NOMO-1 treated with DMSO at 0.1 percent for 48 hours (cell line): ENCODE measurements around the gene MYH7.
"Not testable (repeated sequence)": the region's sequence is repeated elsewhere in the genome, so short reads cannot be mapped to it uniquely, and the experiment has no call there.

ENCODE experiments used
- DNase-seq: peaks from one replicate; lab custom pipeline; 2025; ENCODE audit not compliant: unreplicated experiment; lab: John Stamatoyannopoulos, UW

Gene MYH7

DNA sequence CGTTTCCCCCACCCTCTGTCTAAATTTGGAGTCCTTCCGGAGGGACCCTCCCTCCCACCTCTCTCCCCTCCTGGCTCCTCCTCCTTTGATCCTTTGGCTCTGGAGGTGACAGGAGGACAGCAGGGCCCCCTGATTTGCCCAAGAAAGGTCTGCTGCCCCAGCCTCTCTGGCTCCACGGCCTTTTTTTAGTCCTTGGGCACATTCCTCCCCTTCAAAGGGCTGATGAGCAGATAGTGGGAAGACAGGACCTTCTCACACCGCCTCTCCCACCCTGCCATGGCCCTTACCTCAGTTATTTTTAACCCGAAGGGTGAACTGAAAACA lies 27.2 kb downstream of the MYH7 start:
- no peak for DNase-seq

DNA sequence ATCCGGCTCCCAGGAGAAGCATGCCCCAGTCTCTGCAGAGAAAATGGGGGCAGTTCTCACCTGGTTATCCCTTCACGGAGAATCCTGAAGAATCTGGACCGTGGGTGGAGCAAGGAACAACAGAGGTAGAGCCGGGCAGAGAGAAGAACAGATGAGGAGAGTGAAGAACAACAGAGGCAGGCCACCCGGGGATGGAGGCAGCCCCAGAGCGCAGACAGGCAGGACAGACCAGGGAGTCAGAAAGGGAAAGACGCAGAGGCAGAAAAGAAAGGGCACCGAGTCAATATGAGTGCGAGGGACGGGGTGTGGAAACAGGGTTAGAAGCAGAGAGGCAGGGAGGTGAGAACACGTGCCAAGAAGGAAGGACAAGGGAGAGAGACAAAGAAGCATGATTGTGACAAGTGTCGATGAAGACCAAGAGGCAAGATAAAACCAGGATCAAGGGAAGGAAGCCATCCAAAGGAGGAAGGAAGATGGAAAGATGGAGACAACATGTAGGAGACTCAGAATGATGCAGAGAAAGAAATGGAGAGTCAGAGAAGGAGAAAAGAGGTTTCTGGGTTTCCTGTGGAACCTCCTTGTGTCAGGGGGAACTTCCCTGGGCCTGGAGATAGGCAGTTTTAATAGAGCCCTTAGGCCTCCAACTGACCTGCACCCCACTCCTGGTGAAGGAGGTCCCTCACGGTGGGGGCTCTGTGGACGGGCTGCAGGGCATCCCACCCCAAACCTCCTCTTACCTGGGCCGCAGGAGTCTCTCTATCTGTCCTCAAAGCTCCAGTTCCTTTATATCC lies 27.7 kb downstream of the MYH7 start, which contains the start of gene MYH6:
Gene MYH6 (minus strand): TSS at position 758 of the 791 bp plus-strand sequence. CDS start 1,050 bp downstream, outside the sequence.
- DNase-seq = no peak

DNA sequence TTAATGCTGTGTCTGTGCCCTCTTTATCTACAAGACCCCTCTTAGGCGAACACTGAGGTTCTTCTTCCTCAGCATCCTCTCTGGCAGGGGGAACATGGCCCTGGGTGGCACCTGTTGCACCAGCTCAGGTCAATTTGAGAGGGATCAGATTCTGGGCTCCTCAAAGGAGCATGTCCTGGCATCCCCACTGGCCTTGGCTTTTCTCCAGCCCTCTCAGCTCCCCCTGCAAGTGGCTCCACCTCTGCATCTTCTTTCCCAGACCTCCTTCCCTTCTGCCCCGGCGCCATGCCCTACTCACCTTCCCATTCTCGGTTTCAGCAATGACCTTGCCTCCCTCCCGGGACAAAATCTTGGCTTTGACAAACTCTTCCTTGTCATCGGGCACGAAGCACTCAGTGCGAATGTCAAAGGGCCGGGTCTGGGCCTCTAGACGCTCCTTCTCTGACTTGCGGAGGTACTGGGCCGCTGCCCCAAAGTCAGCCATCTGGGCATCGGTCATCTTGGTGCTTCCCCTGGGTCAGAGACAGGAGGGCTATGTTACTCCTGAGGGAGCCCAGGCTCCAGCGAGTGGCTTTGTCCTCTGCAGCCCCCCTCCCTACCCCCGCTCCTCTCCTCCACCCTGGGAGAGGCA lies 28.6 kb downstream of the MYH7 start:
- no peak for DNase-seq

DNA sequence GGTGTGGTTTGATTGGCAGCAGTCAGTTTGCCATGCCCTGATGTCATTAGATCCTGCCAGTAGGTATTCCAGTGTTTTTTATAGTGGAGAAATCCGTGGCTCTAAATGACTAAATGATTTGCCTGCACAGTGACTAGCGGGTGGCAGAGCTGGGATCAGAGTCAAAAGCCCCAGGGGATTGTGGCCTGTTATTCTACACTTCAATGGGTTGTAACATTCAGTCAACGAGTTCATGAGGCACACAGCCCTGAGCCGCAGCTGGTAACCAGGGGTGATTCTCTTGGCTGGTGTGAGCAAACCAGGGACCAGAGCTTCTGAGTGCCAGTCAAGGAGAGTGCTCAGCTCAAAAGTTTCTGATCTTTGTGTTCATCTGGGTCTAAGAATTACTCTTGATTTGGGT lies 29.2 kb downstream of the MYH7 start:
- DNase-seq = no peak

DNA sequence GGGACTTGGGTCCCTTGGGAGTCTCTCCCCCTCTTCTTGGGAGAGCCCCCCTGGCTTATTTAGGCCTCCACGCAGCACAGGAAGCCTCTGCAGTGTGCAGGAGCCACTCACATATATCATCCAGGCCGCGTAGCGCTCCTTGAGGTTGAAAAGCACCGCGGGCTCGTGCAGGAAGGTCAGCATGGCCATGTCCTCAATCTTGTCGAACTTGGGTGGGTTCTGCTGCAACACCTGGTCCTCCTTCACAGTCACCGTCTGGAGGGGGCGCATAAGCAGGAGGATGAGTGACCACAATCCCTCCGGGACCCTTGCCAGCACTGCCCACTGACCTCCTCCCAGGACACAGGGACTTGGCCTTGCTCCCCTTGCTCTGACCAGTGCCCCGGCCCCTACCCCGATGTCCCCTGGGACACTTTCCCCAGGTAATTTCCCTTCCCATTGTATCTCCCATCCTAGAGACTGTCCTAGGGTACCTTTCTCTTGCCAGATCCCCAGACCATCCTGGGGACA lies 29.9 kb downstream of the MYH7 start:
- no peak for DNase-seq

DNA sequence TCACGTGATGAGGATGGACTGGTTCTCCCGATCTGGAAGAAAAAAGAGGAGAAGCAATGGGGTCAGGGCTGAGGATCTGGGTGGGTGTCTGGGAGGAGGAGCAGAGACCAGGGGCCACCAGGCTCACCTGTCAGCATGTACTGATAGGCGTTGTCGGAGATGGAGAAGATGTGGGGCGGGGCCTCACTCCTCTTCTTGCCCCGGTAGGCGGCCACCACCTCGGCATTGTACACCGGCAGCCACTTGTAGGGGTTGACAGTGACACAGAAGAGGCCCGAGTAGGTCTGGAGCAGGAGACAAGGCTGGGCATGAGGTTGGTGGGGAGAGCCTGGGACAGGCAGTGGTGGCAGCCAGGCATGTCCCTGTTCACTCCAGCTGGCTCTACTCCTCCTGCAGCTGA lies 30.4 kb downstream of the MYH7 start:
- DNase-seq = no peak

DNA sequence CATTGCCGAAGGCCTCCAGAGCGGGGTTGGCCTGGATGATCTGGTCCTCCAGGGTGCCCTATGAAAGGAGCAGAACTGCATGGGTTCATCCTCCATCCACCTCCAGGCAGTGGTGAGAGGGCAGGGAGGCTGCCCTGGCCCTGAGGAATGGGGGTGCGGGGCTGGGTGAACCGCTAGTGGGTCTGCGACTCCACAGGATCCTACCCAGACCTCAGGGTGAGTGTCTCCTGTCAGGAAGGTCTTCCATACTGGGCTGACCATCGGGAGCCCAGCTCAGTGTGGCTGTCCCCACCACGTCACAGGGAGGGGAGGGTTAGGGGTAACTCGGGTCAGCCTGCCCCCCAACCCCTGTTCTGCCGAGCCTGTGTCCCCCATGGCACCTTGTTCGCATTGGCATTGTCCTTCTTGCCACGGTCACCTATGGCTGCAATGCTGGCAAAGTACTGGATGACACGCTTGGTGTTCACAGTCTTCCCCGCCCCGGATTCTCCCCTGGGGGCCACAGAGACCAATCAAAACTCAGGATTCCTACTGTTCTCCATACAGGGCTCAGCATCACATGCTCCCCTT lies 31.0 kb downstream of the MYH7 start:
- no peak for DNase-seq

DNA sequence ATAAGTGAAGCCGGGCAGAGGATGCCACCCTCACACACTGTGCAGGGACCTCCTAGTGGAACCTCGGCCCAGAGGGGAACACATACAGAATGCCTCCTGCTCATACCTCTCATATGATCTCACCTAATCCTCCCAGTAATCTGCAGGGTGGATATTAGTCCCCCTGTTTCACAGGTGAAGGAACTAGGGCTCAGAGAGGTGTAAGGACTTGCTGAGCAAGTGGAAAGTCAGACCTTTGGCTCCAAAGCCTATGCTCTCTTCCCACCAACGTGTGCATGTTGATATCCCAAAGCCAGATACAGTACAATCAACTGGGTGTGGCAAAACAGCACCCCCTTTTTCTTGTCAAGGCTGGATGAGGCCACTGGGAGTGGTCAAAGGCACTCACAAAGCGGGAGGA lies 31.6 kb downstream of the MYH7 start:
- DNase-seq = no peak

DNA sequence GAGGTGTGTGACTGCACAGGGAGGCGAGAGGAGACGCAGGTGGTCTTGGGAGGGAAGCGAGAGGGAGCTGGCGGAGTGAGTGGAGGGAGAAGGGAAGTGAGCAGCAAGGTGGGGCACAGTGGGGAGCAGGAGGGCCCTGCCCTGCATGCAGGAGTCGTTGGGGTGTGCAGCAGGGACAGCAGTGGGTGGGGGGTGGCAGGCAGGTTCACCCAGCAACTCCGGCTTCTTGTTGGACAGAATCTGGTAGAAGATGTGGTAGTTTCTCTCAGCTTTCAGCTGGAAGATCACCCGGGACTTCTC lies 32.4 kb downstream of the MYH7 start:
- no peak for DNase-seq

DNA sequence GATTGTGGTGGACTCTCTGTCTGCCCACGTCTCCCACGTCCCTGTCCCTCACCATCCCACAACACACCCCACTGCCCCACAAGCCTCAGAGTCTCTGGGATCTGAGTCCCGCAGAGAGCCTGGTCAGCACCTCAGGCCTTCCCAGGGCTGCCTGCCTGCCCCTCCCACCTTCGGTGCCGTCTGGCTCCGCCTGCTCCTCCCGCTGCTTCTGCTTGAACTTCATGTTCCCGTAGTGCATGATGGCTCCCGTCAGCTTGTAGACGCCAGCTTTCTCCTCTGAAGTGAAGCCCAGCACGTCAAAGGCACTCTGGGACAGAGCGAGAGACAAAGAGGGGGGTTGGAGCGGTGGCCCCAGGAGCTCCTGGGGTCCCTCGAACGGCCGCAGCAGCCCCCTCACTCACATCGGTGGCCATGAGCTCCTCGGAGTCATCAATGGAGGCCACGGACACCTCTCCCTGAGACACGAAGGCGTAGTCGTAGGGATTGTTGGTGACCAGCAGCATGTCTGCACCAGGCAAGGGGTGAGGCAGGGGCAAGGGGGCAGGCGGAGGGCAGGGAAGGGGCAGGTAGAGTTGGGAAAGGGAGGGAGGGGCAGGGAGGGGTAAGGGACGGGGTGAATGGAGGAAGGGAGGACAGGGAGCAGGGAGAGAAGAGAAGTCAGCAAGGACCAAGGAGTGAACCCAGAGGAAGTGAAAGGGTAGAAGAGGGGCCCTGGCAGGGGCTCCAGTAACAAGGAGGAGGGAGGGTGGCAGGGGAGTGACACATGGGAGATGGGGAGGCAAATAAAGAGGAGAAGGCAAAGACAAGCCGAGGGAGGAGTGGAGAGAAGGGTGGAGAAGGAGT lies 32.9 kb downstream of the MYH7 start:
- peak; percentile 14 for DNase-seq

DNA sequence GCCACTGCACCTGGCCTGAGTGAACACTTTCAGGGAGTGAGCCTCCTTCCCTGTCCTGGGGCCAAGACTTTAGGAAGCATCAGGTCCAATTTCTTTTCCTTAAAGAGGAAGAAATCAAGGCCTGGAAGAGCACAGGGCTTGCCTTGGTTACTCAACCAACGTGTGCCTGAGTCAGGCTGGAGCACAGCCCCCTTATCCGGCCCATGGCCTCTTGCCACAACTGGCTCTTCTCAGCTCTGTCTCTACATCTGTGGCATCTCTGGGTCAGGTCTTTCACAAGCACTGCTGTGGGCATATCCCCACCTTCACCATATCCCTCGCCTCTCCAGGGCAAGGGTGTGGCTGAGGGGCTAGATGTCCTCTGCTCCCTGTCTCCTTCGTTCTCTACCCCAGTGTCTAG lies 34.2 kb downstream of the MYH7 start:
- peak; percentile 9 for DNase-seq

DNA sequence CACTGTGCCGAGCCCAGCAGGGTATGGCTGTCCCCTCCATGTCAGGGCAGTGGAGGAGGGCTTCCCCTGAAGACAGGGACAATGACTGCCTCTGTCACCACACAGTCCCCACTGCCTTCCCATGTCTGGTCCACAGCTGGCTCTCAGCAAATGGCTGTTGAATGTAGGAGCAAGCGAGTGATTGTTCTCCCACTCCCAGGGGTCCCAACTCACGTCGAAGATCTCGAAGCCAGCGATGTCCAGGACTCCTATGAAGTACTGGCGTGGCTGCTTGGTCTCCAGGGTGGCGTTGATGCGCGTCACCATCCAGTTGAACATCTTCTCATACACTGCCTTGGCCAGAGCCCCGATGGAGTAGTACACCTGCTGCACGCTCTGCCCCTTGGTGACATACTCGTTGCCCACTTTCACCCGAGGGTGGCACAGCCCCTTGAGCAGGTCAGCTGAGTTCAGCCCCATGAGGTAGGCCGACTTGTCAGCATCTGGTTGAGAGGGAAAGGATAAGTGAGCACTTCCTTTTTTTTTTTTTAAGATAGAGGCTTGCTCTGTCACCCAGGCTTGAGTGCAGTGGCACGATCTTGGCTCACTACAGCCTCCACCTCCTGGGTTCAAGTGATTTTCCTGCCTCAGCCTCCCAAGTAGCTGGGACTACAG lies 34.8 kb downstream of the MYH7 start:
- not testable (repeated sequence) for DNase-seq

DNA sequence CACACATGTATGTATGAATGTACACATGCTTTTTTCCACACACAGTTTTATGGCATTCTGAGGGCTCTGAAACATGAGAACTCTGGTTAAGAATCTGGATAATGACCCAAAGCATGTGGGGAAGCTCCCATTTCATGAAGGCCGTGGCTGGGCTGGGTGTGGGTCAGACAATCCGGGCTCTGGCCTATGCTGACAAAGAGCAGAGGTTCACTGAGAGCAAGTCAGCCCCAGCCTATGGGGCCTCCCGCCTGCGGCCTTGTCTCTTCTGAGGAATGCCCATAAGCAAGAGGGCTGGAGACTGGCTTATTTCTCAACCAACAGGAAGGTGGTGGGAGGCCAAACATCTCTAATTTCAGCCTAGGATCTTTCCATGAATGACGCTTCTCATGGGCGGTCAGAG lies 35.9 kb downstream of the MYH7 start:
- DNase-seq = no peak

DNA sequence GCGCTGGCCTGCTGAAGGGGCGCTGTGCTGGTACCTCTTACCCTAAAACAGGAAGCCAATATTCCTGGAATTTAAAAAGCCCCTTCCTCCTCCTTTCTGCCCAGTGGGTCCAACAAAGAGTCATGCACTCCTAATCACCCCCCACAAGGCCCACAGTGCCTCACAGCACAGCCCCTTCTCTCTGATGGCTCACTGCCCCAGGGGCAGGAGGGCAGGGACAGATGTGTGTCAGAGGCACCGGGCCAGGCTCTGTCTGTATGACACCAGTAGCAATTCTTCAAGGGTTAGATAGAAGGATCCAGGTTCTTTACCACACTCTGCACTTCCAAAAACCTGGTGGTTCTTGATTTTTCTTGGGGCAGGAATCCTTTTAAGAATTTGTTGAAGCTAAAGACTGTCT lies 36.3 kb downstream of the MYH7 start:
- DNase-seq = no peak

DNA sequence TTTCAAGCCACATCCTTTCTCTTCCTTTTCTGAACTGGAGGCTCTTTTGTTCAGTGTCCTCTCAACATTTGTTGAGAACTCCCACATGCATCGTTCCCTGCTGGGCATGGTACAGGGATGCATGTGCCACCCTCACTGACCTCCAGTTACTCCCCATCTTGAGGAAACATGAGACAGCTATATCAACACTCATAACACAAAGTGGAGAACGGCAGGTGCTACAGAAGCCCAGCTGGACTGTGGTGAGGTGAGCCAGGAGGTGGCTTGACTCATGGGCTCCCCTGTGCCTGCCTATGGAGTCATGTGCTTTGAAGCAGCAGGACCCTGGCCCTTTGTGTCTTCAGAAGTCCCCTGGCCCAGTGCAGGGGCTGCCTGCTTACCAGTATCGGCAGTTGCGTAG lies 37.1 kb downstream of the MYH7 start:
- DNase-seq = no peak

DNA sequence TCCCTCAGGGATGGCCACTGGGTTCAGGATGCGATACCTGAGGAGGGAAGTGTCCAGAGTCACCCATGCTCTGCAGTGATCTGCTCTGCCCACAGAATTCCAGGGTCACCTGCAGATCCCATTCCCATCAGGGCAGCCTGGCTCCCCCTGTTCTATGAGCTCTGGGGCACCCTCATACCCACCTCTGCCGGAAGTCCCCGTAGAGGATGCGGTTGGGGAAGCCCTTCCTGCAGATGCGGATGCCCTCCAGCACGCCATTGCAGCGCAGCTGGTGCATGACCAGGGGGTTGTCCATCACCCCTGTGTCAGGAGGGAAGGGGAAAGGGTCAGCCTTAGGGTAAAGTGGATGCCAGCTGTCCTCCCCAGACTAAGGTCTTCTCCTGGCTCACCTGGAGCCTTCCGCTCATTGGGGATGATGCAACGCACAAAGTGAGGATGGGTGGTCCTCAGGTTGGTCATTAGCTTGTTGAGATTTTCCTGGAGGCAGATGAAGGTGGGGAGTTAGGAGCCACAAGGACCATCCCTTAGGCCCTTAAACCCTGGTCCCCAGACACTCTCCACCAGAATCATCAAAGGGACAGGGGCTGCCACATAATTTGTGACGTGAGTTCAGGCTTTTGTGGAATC lies 38.6 kb downstream of the MYH7 start:
- no peak for DNase-seq

DNA sequence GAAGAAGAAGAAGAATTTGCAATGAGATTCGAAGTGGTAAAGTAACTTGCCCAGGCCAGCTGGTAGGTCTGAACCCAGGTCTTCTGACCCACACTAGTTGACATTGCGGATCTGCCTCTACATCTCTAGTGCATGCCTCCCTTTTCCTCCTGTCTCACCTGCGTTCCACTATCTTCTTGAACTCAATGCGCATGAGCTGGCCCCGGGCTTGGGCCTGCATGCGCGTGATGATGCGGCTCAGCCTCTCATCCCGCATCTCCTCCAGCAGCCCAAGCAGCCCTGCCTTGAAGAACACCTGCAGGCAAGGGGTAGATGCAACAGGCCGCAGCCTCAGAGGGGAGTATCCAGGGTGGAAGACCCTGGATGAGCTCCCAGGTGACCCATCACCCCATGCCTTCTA lies 39.3 kb downstream of the MYH7 start:
- DNase-seq = no peak

DNA sequence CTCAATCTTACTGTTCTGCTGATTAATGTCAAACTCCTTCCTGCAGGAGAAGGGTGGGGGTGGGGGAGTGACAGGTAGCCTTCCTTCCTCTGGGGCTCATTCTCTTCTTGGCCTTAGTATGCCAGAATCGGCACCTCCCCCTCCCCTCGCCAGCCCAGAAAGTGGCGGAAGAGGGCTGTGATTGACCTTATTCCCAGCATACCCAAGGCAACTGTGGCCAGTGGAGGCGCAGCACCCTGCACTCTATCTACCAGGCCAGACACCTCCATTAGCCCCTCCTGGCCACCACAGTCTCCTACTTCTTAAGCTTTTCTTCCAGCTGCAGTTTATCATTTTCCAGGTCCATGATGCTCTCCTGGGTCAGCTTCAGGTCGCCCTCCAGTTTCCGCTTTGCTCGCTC lies 42.8 kb downstream of the MYH7 start:
- no peak for DNase-seq

DNA sequence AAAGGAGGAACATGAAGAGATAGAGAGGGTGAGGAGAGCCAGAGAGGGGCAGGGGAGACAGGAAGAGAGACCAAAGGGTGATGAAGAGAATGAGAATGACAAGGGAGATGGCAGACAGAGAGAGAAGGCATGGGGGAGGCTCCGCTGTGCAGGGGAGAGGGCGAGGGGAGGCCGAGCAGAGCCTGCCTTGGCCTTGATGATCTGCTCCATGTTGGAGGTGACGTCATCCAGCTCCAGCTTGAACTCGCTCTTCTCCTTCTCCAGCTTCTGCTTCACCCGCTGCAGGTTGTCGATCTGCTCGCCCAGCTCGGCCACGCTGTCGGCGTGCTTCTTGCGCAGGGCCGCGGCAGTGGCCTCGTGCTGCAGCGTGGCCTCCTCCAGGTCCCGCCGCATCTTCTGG lies 45.6 kb downstream of the MYH7 start:
- not testable (repeated sequence) for DNase-seq

DNA sequence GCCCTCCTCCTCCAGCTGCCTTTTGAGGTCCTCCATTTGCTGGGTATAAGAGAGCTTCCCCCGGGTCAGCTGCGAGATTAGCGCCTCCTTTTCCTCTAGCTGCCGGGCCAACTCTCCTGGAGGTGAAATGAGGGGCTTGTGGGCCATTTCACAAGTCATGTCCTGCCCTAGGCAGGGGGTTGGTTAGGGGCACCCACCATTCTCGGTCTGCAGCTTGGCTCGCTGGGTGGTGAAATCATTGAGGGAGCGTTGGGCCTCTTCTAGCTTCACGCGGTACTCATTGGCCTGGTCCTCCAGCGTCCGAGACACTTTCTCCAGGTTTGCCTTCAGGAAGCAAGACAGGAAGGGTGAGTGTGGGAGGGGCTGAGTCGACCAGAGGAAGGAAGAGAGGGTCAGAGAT lies 46.1 kb downstream of the MYH7 start:
- no peak for DNase-seq

DNA sequence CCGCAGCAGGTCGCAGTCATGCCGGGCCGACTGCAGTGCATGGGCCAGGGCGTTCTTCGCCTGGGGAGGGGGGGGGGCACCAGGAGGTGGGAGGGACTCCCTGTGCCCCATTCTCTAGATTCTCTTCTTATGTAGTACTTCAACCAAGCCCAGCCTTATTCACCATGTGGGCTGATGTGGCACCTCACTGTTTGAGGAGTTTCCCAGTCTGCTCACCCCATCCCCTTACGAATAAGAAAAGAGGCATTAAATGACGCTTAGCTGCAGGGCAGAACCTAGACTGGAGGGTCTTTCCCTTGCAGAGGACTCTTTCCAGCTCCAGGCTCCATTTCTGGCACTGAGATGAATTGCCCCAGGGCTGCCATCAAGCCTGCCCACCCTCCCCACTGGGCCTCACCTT lies 46.5 kb downstream of the MYH7 start:
- DNase-seq = no peak
